T1000 (cell line): ENCODE data around the gene BCAS3.

Experiments used
- DNase-seq: peaks from one replicate; lab custom pipeline; 2025; ENCODE audit warnings: mixed read lengths; lab: John Stamatoyannopoulos, UW

The BCAS3 gene

GRCh38 chr17:61397086-61397842 lies 719.6 kb downstream of the BCAS3 start:
- DNase-seq = peak; percentile 81

DNA sequence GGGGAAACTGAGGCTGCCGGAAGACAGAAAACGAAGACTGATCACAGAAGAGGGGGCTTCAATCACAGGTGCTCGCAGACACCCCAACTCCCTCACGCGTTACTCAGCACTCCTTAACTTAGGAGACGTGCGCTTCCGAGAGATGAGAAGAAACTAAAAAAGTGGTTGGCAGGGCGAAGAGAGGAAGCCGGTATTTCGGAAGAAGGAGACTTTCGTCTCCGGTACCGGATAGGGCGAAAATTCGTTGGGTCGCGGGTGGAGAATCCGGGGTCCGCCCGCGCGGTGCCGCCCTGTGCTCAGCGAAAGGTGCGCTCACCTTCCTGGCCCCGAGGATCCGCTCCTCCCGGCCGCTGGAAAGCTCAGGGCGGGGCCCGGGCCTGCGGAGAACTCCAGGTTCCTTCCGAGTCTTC lies 721.1 kb downstream of the BCAS3 start:
- DNase-seq = peak; percentile 55

DNA sequence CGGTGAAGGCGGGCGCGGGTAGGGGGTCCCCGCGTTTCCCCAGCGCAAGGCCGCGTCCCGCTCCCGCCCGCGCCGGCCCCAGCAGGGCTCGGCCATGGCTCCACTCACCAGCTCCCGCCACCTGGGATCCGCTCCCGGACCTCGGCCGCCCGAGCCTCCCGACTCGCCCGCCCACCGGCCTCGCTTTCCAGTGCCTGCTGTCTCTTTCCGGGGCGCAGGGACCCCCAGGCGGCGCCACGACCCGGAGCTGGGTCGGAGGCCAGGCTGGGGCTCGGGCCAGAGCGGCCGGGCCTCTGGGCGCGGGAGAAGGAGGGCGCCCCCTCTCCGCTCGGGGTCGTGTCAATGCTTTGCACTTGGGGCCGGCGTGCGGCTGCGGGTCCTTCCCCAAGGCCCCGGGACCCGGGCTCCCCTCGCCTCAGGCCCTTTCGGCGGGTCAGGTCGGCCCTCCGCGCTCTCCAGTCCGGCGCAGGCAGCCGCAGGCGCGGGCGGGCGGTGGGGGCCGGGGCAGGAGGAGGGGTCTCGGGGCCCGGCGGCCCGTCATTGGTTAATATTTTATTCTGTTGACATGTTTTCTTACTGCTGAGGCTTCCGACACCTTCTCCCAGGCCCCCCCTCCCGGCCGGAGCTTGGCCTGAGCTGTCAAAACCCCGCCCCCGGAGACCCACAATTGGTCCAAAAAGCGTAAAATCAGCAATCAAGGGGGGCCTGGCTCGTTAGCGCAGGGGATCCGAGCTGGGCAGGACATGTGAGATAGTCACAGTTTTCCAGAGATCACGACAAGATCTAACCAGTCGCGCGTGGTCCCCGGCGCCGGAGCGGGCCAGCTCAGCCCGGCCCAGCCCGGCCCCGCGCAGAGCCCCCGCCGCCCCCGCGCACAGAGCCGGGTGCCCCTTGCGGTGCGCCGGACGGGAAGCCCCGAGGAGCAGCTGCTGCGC lies 721.7 kb downstream of the BCAS3 start, which contains the start of gene TBX2:
Gene TBX2 (plus strand): TSS at position 713 of the 935 bp plus-strand sequence. CDS start 334 bp downstream, outside the sequence.
- peak; percentile 99 for DNase-seq

- peak; percentile 72 for DNase-seq
Measured at GRCh38 chr17:61400066-61400716, 722.5 kb downstream of the BCAS3 start.

GRCh38 chr17:61400717-61401388 lies 723.2 kb downstream of the BCAS3 start:
- peak; percentile 58 for DNase-seq

DNA sequence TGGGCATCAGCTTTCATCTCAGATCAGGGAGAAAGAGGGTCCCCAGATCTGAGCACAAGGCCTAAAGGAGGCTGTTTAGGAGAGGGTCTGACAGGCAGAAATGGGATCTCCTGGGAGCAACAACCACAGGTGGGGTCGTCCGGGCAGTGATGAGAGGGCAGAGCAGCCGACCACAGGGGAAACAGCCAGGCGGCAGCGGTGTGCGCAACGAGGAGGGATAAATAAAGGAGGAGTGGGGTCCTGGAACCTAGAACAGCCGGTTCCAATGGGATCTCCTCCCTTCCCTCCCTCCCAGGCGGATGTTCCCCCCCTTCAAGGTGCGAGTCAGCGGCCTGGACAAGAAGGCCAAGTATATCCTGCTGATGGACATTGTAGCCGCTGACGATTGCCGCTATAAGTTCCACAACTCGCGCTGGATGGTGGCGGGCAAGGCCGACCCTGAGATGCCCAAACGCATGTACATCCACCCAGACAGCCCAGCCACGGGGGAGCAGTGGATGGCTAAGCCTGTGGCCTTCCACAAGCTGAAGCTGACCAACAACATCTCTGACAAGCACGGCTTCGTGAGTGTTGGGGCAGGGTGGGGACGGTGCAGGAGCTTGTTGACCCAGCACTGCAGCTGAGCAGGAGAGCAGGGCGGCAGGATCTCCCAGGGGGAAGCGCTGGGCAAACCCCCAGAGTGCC lies 723.9 kb downstream of the BCAS3 start:
- peak; percentile 56 for DNase-seq

DNA sequence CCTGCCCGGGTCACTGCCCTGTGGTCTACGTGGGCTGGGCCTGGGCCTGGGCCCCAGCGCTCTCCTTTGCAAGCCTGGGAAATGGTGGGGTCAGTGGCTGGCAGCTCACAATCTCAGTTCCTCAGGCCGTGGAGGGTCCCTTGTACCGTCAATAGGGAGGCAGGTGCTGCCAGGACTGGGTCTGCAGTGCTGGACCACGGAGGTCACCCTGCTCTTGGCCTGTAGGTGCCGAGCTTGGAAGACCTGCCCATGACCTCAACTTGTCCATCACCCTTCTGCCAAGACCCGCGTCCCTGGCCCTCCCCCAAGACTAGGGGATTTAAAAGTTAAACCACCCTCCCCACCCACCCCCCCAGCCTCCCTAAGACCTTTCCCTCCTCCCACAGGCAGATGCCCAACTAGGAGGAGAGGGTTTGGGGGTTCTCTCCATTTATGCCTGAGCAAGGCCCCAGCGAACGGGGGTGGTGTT lies 724.5 kb downstream of the BCAS3 start:
- peak; percentile 56 for DNase-seq

DNA sequence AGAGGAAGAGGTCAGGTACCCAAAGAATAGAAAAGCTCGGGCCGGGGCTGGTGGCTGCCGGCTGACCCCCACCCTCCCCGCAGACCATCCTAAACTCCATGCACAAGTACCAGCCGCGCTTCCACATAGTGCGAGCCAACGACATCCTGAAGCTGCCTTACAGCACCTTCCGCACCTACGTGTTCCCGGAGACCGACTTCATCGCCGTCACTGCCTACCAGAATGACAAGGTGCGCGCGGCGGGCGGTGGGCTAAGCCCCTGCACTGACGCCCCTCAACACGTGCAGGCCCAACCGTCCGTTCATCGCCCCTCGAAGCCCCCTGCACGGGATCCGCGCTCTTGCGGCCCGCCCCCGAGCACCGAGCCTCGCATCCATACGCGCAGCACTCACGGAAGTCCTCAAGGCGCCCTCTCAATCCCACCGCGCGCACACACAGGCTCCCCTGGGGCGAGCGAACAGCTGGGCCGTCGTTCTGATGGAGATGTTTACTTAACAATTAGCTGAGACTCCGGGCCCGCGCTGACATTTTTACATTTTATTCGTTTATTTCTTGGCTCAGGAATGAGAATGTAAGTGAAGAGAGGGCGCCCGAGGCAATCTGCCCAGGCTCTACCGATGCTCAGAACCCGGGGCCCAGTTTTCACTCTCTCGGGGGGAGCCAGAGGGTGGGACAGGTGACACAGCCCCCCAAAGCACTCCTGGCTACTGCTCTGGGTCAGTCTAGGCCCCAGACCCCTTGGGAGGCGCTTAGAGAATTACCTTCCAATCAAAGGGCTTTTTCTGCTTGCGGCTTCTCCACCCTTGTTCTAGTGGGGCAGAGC lies 725.5 kb downstream of the BCAS3 start:
- DNase-seq = peak; percentile 63

DNA sequence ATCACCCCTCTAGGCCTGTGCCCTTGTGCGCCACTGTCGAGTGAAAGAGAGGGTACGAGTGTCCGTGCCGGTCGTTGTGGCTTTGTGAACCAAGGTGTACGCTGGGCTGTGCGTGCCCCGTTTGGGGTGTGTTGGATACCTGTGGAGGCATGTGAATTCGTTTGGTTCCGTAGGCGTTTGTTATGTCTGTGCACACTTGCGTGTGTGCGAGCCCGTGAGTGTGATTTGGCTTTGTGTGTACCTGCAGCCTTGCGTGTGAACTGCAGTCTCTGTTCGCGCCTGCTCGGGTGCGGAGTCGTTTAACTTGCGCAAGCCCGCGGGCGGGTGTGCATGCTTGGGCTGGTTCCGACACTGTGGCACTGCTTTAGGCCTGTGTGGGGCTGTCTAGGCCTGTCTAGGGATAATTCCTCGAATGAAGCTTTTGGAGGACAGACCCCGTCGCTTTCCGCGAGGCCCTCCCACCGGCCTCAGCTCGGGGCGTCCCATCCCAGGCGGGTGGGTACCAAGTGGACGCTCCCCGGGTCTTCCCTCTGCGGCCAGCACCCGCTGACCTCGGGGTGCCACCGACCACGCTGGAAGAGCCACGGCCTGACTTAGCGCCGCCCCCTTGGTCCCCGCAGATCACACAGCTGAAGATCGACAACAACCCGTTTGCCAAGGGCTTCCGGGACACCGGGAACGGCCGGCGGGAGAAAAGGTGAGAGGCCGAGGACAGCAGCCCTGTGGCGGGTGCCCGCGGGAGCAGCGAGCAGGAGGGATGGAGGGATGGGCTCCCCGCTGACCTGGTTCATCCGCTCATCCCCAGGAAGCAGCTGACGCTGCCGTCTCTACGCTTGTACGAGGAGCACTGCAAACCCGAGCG lies 726.4 kb downstream of the BCAS3 start:
- peak; percentile 70 for DNase-seq

DNA sequence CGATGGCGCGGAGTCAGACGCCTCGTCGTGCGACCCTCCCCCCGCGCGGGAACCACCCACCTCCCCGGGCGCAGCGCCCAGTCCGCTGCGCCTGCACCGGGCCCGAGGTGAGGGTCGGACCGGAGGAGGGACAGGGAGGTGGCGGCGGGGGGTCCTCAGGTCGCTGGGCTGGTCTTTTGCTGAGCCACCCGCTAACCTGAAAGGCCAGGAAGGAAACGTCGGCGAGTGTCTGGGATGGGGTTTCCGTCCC lies 726.9 kb downstream of the BCAS3 start:
- no peak for DNase-seq

GRCh38 chr17:61404913-61405685 lies 727.4 kb downstream of the BCAS3 start:
- DNase-seq = peak; percentile 56

DNA sequence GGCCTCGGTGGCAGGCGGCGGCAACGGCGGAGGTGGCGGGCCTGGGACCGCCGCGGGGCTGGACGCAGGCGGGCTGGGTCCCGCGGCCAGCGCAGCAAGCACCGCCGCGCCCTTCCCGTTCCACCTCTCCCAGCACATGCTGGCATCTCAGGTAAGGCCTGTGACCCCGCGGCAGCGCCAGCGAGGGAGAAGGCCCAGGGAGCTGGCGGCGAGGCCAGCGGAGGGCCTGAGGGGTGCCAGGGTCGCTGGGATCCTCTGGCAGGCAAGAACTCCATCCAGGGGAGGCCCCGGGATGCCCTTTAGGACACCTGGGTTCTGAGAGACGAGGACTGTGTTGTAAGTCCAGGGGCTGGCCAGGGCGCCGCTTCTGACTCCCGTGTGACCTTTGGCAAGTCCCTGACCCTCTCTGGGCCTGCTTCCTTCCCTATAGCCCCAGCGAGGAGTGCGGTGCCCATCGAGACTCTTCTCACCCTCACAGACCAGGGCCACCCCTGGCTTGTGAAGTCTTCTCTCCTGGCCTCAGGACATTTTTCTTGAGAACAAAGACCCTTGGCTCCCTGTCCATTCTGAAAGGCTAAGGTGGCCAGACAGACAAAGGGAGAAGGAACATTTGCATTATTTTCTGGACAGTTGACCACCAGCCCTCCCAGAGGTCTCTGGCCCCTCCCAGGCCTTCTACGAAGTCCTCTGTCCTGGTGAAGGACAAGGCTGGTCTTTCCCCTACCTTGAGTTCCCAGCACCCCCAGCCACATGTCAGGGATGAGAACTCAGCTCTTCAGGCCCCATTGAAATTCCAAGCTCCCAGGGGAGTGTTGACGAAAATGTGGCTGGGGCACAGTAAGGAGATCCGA lies 728.3 kb downstream of the BCAS3 start:
- DNase-seq = no peak

DNA sequence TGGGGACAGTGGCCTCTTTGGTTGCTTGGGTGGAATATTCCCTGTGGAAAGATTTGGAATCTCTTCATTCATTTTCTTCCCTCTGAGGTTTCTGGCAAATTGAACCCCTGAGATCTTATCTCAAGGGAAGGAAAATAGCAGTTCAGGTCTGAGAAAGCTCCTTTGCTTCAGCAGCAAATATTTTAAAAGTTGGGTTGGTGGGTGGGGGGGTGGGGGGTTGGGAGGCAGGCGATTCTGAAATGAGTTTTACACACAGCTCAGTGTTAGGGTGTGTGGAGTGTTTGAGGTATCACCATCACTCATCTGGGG lies 728.8 kb downstream of the BCAS3 start:
- no peak for DNase-seq

DNA sequence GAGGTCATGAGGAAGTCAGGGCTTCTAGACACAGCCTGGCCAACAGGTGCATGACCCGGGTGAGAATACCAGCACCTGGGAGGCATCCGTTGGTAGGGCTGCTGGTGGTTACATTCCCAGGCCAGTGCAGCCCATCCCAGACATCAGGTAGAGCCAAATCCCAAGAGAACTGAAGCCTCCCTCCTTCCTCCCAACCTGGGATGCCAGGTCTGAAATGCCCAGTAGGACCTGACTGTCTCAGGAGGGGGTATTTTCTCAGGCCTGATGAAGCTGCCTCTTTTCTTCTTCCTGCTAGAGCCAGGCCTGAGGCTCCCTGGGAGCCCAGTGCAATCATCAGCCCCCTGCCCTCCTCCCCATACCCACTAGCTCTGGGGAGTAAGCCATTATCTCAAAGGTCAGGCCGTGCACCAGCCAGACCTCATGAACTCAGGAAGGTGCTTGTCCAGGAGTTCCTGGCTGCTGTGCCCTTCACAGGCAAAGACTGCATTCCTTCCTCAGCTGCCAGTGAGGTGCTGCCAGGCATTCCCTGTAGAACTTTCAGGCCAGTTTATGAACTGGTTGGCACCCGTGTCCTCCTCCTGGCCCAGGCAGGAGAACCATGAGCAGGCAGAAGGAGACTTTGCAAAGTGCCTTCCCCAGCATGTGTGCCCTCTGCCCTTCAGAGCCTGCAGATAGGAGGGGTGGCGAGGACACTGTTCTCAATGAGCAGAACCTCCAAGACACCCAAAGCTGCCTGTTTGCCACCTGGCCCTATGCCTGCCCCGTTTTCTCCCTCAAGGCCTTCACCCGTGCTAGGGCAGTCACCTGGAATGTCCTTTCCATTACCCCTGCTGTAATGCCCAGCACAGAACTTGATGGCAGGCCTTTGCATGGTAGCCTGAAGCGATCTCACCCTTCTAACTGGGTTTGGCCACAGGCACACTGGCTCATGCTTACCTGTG lies 729.6 kb downstream of the BCAS3 start:
- no peak for DNase-seq

DNA sequence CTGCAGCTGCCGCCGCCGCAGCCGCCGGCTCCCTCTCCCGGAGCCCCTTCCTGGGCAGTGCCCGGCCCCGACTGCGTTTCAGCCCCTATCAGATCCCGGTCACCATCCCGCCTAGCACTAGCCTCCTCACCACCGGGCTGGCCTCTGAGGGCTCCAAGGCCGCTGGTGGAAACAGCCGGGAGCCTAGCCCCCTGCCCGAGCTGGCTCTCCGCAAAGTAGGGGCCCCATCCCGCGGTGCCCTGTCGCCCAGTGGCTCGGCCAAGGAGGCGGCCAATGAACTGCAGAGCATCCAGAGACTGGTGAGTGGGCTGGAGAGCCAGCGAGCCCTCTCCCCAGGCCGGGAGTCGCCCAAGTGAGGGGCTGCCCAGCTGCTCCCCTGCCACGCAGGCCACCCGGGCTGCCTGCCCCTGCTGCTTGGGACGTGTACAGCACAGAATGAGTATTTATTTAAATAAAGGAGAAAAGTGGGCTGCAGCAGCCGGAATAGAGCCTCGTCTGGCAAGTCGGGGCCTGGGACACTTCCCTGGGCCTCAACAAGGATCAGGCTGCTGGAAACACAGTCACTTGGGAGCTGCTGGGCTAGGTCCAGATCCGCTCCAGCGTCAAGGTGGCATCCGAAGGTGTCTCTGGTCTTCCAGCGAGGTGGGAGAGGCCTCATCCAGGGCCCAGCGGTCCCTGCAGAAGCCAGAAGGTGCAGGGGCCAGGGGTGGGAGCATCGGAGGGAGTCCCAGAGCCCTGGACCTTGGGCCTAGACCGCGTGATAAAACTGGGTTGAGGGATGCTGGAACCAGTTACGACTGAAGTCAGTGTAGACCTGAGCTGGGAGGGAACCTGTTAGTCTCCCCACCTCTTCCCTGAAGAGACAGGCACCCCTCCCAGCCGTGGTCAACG lies 730.7 kb downstream of the BCAS3 start:
- peak; percentile 69 for DNase-seq
